Smooth muscle cell (in vitro differentiated cells): ENCODE data around the gene TRIM31. TPM values are rescaled to one million over a fixed set of nuclear protein-coding genes. Genes with fewer than 3 reads are reported as not detected.

Source experiments
- DNase-seq: peaks from one replicate; lab custom pipeline; 2025; ENCODE audit not compliant: unreplicated experiment; lab: John Stamatoyannopoulos, UW
- H2AFZ ChIP-seq: fragments of 200-600 bp; sonication (generic); 2 replicates; pipeline ENCODE4 v1.6.0; 2016; ENCODE audit warnings: antibody characterized with exemption, low read depth, mild to moderate bottlenecking
- H3F3A ChIP-seq: fragments of 200-600 bp; sonication (generic); 2 replicates; pipeline ENCODE4 v1.6.0; 2017; ENCODE audit warnings: antibody characterized with exemption, low read depth
- H3K27ac ChIP-seq: fragments of 200-600 bp; sonication (generic); 2 replicates; pipeline ENCODE4 v1.5.1; 2016; ENCODE audit warnings: low read depth, mild to moderate bottlenecking
- H3K27me3 ChIP-seq: fragments of 200-600 bp; sonication (generic); 2 replicates; pipeline ENCODE4 v1.6.1; 2016; ENCODE audit warnings: low read depth, mild to moderate bottlenecking
- H3K36me3 ChIP-seq: fragments of 200-600 bp; sonication (generic); 2 replicates; pipeline ENCODE4 v1.5.1; 2016; ENCODE audit warnings: low read depth
- H3K4me1 ChIP-seq: fragments of 200-600 bp; sonication (generic); 2 replicates; pipeline ENCODE4 v1.5.1; 2016; ENCODE audit warnings: low read depth
- H3K4me2 ChIP-seq: fragments of 200-600 bp; sonication (generic); 2 replicates; pipeline ENCODE4 v1.6.0; 2016; ENCODE audit warnings: mild to moderate bottlenecking
- H3K4me3 ChIP-seq: fragments of 200-600 bp; sonication (generic); 2 replicates; pipeline ENCODE4 v1.5.1; 2016; ENCODE audit warnings: mild to moderate bottlenecking
- H3K79me2 ChIP-seq: fragments of 200-600 bp; sonication (generic); 2 replicates; pipeline ENCODE4 v1.6.0; 2016; ENCODE audit warnings: low read depth, mild to moderate bottlenecking
- H3K9ac ChIP-seq: fragments of 200-600 bp; sonication (generic); 2 replicates; pipeline ENCODE4 v1.6.0; 2016; ENCODE audit warnings: low read depth
- H3K9me3 ChIP-seq: fragments of 200-600 bp; sonication (generic); replicated peaks from 2 replicates; pipeline ENCODE4 v1.5.1; 2016; ENCODE audit warnings: low read depth
- H4K20me1 ChIP-seq: fragments of 200-600 bp; sonication (generic); 2 replicates; pipeline ENCODE4 v1.6.0; 2016; ENCODE audit warnings: low read depth
- CTCF ChIP-seq: fragments of 200-600 bp; sonication (generic); IDR thresholded peaks from 2 replicates; pipeline ENCODE4 v1.5.1; 2017; ENCODE audit warnings: borderline replicate concordance, mild to moderate bottlenecking, antibody characterized with exemption; ENCODE audit not compliant: insufficient read depth, poor library complexity, severe bottlenecking
- WGBS: methylation state at CpG from one replicate; pipeline ENCODE4 v1.1.7; 2016; ENCODE audit warnings: low lambda C conversion rate; 5-methylcytosine and 5-hydroxymethylcytosine counted together
- polyA plus RNA-seq: library from polyadenylated mRNA; unstranded; fragments of >200 nt; fragmentation: Nextera tagmentation; extraction: Ambion mirVana; gene quantifications from 2 replicates; pipeline ENCODE4 v1.2.1, GENCODE V29; 2016
- total RNA-seq: library from RNA; depleted of rRNA; stranded (reverse); fragments of >200 nt; gene quantifications from 2 replicates; pipeline ENCODE4 v1.2.3, GENCODE V29; 2014

The TRIM31 gene
- total RNA-seq (0.18 TPM in 1 of 2 replicates, not detected in the other), polyA plus RNA-seq (not detected in 2 replicates)

- no peaks in the 10 kb centered on the region for H3F3A ChIP-seq
- H3K4me2 ChIP-seq: no peak within 1 kb of the TSS
- no peaks in the 10 kb centered on the region for H3K36me3 ChIP-seq
- no peak within 1 kb of the TSS for H3K27ac ChIP-seq
- no peaks in the 10 kb centered on the region for H3K4me1 ChIP-seq
- 74% methylated on average over 3 of the region's 3 CpGs for WGBS
- H3K79me2 ChIP-seq: no peaks in the 10 kb centered on the region
- H3K9ac ChIP-seq: no peak within 1 kb of the TSS
- no peak for DNase-seq
- no peak for TF ChIP-seq CTCF
- no peaks in the 10 kb centered on the region for H3K9me3 ChIP-seq
- no peaks in the 10 kb centered on the region for H4K20me1 ChIP-seq
- H3K4me3 ChIP-seq: no peak within 1 kb of the TSS
- H2AFZ ChIP-seq: no peak within 1 kb of the TSS
- peaks cover 76% of the 10 kb centered on the region for H3K27me3 ChIP-seq
Observed at GRCh38 chr6:30113003-30113759, at the start of gene TRIM31. Gene TRIM31, minus strand, starts transcription at chr6:30113090. Its CDS starts 285 bp downstream, at chr6:30112805.

GRCh38 chr6:30162265-30163089 lies 49.6 kb upstream of the TRIM31 start:
- TF ChIP-seq CTCF: no peak
- H3K4me1 ChIP-seq: no peaks in the 10 kb centered on the region
- no peaks in the 10 kb centered on the region for H3K79me2 ChIP-seq
- no peak overlapping the region for H3K9ac ChIP-seq
- 88% methylated on average over 12 of the region's 12 CpGs for WGBS
- DNase-seq: no peak
- no peak overlapping the region for H2AFZ ChIP-seq
- H3K36me3 ChIP-seq: no peaks in the 10 kb centered on the region
- no peak overlapping the region for H3K4me2 ChIP-seq
- H3K27me3 ChIP-seq: peaks cover 37% of the 10 kb centered on the region
- no peak overlapping the region for H3K4me3 ChIP-seq
- no peaks in the 10 kb centered on the region for H3K9me3 ChIP-seq
- H4K20me1 ChIP-seq: no peaks in the 10 kb centered on the region
- H3F3A ChIP-seq: no peaks in the 10 kb centered on the region
- no peak overlapping the region for H3K27ac ChIP-seq

GRCh38 chr6:30160785-30161531 lies 48.1 kb upstream of the TRIM31 start, which contains the start of gene TRIM10:
Gene TRIM10, minus strand, starts transcription at chr6:30161211. Its CDS starts 353 bp downstream, at chr6:30160858.
- no peak for DNase-seq
- H3K36me3 ChIP-seq: no peaks in the 10 kb centered on the region
- peaks cover 30% of the 10 kb centered on the region for H3K27me3 ChIP-seq
- no peaks in the 10 kb centered on the region for H4K20me1 ChIP-seq
- H3K4me1 ChIP-seq: no peaks in the 10 kb centered on the region
- no peak for TF ChIP-seq CTCF
- H3K4me2 ChIP-seq: no peak within 1 kb of the TSS
- no peaks in the 10 kb centered on the region for H3K79me2 ChIP-seq
- H3K9ac ChIP-seq: no peak within 1 kb of the TSS
- no peak within 1 kb of the TSS for H3K4me3 ChIP-seq
- H3K9me3 ChIP-seq: no peaks in the 10 kb centered on the region
- H2AFZ ChIP-seq: no peak within 1 kb of the TSS
- no peak within 1 kb of the TSS for H3K27ac ChIP-seq
- no peaks in the 10 kb centered on the region for H3F3A ChIP-seq
- WGBS: 87% methylated on average over 4 of the region's 4 CpGs
